Measurements from ENCODE around the gene GTF3C5.

GRCh38 chr9:133006731-133007352 lies 24.0 kb upstream of the GTF3C5 start:
- no peak for TF ChIP-seq CTCF (IDR thresholded peaks at IDR 0.05; ENCODE audit: insufficient read depth, low read depth, low read length)
- TF ChIP-seq EZH2 (IDR thresholded peaks at IDR 0.05; ENCODE audit: insufficient read depth, low read length), result no peak
